ENCODE data around the gene PLK5. TPM values are rescaled to one million over a fixed set of nuclear protein-coding genes. Genes with fewer than 3 reads are reported as not detected.

The PLK5 gene
- total RNA-seq, 1 donor from 2014 or later, result not detected

- TF ChIP-seq CTCF (IDR thresholded peaks at IDR 0.05; ENCODE audit: insufficient read depth, low read length, poor library complexity, severe bottlenecking), result no peak
- no peak overlapping the region for H3K4me3 ChIP-seq (ENCODE audit: low read depth, low read length)
- H3K36me3 ChIP-seq (ENCODE audit: control insufficient read depth, insufficient read depth, low read length), result no peaks in the 10 kb centered on the region
- peaks cover 11% of the 10 kb centered on the region for H3K27me3 ChIP-seq (ENCODE audit: control insufficient read depth, insufficient read depth, low read length)
- DNase-seq (ENCODE audit: low read depth), result no peak
Measured at GRCh38 chr19:1540365-1540925, 16.6 kb downstream of the PLK5 start.

- no peak for TF ChIP-seq CTCF (IDR thresholded peaks at IDR 0.05; ENCODE audit: insufficient read depth, low read length, poor library complexity, severe bottlenecking)
- peaks cover 3% of the 10 kb centered on the region for H3K27me3 ChIP-seq (ENCODE audit: control insufficient read depth, insufficient read depth, low read length)
- no peak for DNase-seq (ENCODE audit: low read depth)
- no peak overlapping the region for H3K4me3 ChIP-seq (ENCODE audit: low read depth, low read length)
- H3K36me3 ChIP-seq (ENCODE audit: control insufficient read depth, insufficient read depth, low read length), result no peaks in the 10 kb centered on the region
Measured at GRCh38 chr19:1549332-1549945, 25.6 kb downstream of the PLK5 start.

- TF ChIP-seq CTCF (IDR thresholded peaks at IDR 0.05; ENCODE audit: insufficient read depth, low read length, poor library complexity, severe bottlenecking), result no peak
- Histone ChIP-seq H3K27me3 (ENCODE audit: control insufficient read depth, insufficient read depth, low read length) (no peaks in the 10 kb centered on the region), H3K36me3 (ENCODE audit: control insufficient read depth, insufficient read depth, low read length) (no peaks in the 10 kb centered on the region), H3K4me3 (ENCODE audit: low read depth, low read length) (no peak overlapping the region)
- DNase-seq (ENCODE audit: low read depth), result no peak
Measured at GRCh38 chr19:1551068-1552040, 27.5 kb downstream of the PLK5 start.

- no peaks in the 10 kb centered on the region for H3K27me3 ChIP-seq (ENCODE audit: control insufficient read depth, insufficient read depth, low read length)
- no peaks in the 10 kb centered on the region for H3K36me3 ChIP-seq (ENCODE audit: control insufficient read depth, insufficient read depth, low read length)
- no peak overlapping the region for H3K4me3 ChIP-seq (ENCODE audit: low read depth, low read length)
- no peak for DNase-seq (ENCODE audit: low read depth)
- TF ChIP-seq CTCF (IDR thresholded peaks at IDR 0.05; ENCODE audit: insufficient read depth, low read length, poor library complexity, severe bottlenecking), result no peak
Measured at GRCh38 chr19:1553415-1553814, 29.5 kb downstream of the PLK5 start.

GRCh38 chr19:1554968-1555367 lies 31.1 kb downstream of the PLK5 start:
- no peak overlapping the region for H3K4me3 ChIP-seq (ENCODE audit: low read depth, low read length)
- DNase-seq (ENCODE audit: low read depth), result no peak
- TF ChIP-seq CTCF (IDR thresholded peaks at IDR 0.05; ENCODE audit: insufficient read depth, low read length, poor library complexity, severe bottlenecking), result no peak
- H3K27me3 ChIP-seq (ENCODE audit: control insufficient read depth, insufficient read depth, low read length), result no peaks in the 10 kb centered on the region
- no peaks in the 10 kb centered on the region for H3K36me3 ChIP-seq (ENCODE audit: control insufficient read depth, insufficient read depth, low read length)
